GM23338 (cell line): Measurements from ENCODE around the gene KRT222.

Experiments used
- CTCF ChIP-seq, 2 experiments: fragments of 200-600 bp in 1 of 2; sonication (generic) in 1 of 2; conservative IDR thresholded peaks; 2 replicates each; pipeline versions ENCODE4 v1.5.1 to v1.6.1; 2016 to 2017; ENCODE audit warnings: antibody characterized with exemption in 2 of 2, low read depth in 2 of 2, mild to moderate bottlenecking in 2 of 2, moderate library complexity in 1 of 2
- ETS1 ChIP-seq: IDR thresholded peaks from 2 replicates; pipeline ENCODE4 v1.6.1; 2016; ENCODE audit warnings: antibody characterized with exemption
- EZH2 ChIP-seq: fragments of 200-600 bp; sonication (generic); IDR thresholded peaks from one replicate; pipeline ENCODE4 v1.8.0; 2017; ENCODE audit warnings: antibody characterized with exemption, mild to moderate bottlenecking, low read depth; ENCODE audit not compliant: unreplicated experiment
- EZH2phosphoT487 ChIP-seq: fragments of 200-600 bp; sonication (generic); IDR thresholded peaks from one replicate; pipeline ENCODE4 v1.8.1; 2018; ENCODE audit warnings: antibody characterized with exemption; ENCODE audit not compliant: unreplicated experiment
- POLR2AphosphoS5 ChIP-seq: IDR thresholded peaks from 2 replicates; pipeline ENCODE4 v1.6.1; 2016; ENCODE audit warnings: antibody characterized with exemption, low read depth
- REST ChIP-seq: IDR thresholded peaks from one replicate; pipeline ENCODE4 v1.6.1; 2018; ENCODE audit warnings: antibody characterized with exemption; ENCODE audit not compliant: unreplicated experiment
- ZNF114 ChIP-seq: fragments of 250-450 bp; sonication (Bioruptor Pico); IDR thresholded peaks from 2 replicates; pipeline ENCODE4 v1.5.0; 2020; ENCODE audit warnings: mild to moderate bottlenecking, moderate library complexity

GRCh38 chr17:40675905-40676304 lies 10.9 kb upstream of the KRT222 start:
- TF ChIP-seq CTCF (conservative IDR thresholded peaks at IDR 0.05; ENCODE audit: low read depth in 2 of 2) (no peak), REST (no peak), EZH2 (no peak), POLR2AphosphoS5 (no peak), EZH2phosphoT487 (no peak), ZNF114 (CRISPR knock-in tag) (no peak), ETS1 (no peak)
